GM19035 (cell line): ENCODE results near the gene NWD2.

Experiments
- ATAC-seq: cut with Tn5 transposase; IDR thresholded peaks from one replicate; pipeline ENCODE4 v1.9.1; 2021; ENCODE audit not compliant: unreplicated experiment

Gene NWD2

DNA sequence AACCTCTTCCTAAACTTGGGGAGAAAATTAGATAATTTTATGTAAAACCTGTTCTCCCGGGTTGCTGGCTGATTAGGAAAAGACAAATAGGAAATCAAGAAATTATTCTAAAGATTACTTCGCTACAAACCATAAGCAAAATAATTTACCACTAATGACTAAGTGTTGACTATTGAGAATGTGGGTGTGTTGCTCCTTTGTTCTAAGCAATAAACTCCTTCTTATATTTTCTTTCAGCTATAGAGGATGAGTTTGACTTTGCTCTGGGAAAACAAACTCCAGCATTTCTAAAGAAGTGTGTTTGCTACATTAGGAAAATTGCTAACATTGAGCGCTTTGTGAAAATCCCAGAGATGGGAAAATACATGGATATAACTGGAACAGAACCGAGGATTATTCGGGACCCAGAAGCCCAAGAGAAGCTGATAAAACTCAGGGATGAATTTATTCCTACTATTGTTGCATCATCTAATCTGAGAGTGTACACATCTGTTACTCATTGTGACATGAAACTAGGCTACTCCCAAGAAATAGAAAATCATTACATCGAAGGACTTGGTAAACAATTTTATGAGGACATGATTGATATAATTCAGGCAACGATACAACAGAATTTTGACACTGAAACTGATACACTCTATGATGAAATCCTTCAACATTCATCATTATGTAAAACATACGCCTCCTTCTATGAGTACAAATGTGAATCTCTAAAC lies 194.2 kb downstream of the NWD2 start:
- ATAC-seq = no peak

DNA sequence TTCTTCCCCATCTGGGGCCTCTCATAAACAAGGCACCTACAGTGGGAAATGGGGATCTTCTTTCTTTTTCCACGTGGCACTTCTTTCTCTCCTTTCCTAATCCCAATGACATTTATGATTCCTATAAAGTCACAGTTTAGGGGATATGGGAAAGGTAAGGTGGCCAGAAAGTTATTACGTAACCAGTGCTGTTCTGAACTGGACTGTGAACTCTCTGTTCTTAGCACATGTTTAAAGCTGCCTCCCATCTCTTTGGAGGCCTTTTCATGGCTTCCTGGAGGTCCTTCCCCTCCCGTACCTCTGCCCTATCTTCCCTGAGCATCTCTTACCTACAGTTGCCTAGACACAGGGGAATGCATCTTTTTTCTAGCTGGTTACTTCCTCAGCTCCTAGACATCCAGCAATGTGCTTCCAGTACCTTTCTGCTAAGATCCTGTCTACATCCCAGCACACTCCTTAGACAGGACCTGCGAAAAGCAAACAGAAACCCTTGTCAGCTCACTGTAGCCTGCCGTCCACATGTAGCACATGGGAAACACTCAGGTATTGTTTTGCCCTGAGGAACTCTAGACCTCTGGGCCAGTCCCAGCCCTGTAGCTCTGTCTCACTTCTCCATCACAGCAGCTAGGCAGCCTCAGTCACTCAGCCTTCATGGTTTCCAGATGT lies 195.4 kb downstream of the NWD2 start:
- ATAC-seq = no peak

DNA sequence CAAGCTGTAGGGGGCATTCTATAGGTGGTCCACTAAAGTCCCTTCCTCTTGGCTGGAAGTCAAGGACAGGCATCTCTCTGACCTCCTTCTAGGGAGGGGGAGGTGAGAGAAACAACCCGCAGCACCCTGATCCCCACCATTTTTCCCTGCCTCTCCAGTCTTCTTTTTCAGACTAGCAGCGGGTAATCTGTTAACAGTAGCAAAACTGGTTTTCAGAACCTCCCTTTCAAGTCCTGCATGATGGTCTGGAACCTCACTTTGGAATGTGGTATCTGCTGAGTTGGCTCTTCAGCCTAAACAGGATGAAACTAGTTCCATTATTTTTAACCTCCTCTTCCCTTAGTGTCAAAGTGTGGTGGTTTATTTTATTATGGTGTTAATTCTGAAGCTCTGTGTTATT lies 196.0 kb downstream of the NWD2 start:
- no peak for ATAC-seq

DNA sequence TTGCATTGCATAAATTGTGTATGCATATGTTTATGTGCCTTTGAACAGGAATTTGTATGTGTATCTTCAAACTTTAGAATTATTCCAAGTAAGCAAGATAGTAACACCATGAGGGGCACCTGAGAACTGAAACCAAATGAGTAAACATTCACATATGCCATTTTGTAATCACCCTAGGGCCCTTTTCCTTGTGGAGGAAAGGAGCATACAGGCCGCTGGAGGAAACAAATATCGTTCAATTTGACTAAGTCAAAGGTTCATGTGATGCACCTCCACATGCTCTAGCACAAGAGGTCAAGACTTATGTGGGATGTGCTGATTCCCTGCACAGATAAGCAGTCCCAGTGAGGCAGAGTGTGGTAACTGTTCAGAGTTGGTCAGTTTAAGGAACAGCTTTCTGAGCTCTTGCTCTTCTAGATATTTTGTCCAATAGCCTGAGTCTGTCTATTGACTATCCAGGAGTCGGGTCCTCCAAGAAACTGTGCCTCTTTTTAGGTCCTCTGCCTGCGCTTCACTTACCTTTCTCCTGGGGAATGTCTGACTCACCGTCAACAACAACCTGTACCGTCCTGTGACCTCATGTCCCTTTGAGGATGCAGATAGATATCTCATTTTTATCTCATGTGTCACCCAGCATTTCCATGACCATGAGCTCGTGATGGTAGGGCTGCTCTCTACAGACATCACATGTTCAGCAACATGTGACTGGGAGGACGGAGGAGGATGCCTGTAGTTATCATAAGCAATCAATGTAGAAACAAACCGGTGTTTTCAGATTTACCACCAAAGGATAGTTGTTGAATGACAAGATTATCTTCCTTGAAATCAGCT lies 196.9 kb downstream of the NWD2 start:
- ATAC-seq = no peak

DNA sequence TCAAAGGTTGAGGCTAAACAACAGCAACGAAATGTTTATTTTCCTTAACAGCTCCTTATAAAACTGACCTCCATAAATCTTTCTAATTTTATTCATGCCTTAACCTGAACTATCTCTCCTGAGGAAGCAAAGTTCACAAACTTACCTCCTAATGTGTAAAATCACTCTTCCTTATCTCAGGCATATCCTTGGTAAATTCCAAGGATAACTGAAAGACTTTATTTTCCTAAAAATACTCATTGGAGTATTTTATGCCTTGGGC lies 197.4 kb downstream of the NWD2 start:
- no peak for ATAC-seq

DNA sequence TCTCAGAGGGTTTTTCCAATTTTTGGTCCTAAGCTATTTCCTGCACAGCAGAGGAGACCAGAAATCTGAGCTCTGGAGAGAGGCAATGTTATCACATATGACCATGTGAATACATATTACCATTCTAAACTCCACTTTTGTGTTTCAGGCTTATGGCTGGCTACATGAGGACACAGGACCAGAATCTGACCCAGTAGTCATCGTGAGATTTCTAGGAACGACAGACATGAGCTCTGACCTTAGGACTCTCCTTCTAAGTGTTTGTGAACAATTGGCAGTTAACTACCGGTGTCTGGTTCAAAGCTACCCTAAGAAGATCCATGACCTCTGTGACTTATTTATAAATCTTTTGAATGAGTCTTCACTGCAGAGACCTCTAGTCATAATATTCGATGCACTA lies 198.6 kb downstream of the NWD2 start:
- ATAC-seq = no peak

DNA sequence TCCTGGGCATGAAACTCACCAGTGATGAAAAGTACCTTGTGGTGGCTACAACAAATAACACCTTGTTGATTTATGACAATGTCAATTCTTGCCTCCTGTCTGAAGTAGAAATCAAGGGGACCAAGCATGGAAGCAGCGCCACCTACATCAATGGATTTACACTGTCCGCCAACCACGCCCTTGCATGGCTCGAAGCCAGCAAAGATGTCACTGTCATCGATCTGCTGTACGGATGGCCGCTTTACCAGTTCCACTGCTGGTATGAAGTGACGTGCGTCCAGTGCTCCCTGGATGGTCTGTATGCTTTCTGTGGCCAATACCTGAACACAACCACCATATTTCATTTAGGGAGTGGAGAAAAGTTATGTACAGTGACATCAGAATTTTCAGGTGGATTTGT lies 200.5 kb downstream of the NWD2 start:
- ATAC-seq = no peak

DNA sequence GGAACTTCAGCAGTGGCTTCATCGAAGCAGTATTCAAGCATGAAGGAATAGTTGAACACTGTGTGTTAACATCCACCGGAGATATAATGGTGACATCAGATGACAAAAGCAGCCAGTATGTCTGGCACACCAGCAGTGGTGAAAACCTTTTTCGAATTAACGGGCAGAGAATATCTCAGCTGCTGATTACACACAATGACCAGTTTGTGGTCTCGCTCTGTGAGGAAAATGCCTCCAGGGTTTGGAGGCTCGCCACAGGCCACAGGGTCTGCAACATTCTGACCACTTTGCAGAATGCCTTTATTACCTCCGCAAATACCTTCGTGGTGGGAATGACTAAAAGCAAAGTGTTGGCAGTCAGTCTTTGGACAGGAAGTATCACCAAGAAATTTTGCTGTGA lies 201.5 kb downstream of the NWD2 start:
- ATAC-seq = no peak

DNA sequence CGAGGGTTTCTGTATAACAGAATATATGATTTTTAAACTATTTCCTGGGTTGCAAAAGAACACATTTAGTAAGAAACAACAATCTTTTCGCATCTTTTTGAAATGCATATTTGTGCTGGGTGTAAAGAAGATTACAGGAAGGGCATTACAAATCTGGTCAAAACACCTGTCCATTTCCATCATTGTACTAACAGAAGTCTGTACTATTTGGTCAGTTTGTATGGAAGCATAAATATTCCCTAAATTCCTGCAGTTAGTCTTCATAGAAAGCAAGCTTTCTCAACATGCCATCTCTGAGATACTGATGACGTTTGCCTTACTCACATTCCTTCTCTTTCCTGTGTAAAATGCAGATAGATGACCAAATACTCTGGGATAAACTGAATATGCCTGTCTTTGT lies 203.3 kb downstream of the NWD2 start:
- ATAC-seq = no peak

DNA sequence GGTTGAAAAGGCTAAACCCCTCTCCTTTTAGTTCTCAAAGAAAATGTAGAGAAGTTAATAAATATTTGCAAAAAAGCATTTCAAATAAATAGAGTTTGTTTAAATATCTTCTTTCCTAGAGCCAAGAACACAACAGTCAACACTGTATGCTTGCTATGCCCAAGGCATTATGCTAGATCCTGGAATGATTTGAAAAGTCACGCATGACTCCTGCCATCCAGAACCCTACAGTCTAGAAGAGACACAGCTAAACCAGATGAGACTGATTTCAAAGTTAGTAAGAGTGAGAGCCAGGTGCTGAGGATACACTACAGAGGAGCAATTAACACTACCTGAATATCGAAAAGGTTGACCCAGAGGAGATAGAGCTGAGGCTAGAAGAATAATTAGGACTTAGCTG lies 205.8 kb downstream of the NWD2 start:
- no peak for ATAC-seq

DNA sequence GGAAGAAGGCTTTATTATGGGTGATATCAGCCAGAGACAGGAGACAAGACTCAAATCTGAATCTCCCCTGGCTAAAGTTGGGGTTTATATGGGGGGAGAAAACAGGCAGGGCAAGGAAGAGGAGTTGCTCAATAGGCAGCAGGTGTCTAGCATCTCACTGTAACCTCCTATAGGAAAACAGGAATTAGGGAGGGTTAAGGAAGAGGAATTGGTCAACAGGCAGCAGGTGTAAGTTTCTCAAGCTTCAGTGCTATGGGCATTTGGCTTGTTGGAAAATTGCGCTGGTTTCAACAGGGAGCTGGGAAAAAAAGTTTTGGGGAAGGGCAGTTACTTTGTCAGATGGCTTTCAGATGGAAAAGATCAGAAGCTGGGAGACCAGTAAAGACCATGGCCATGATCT lies 206.4 kb downstream of the NWD2 start:
- no peak for ATAC-seq

DNA sequence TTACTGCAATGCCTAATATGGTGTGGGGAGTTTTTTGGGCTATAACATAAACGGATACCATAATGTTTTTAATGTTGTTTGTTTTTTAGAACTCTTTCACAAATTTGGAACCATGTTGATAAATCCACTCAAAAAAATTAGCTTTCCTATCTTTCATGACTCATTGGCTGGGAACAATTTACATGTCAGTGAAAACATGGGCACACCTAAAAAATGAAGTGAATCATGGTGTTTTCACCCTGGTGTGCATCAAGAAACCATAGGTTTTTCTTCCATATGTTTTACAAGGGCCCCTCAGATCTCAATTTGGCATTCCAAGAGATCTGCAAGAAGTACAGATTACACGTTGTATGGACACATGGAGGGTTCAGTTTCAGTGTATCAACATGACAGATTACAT lies 207.1 kb downstream of the NWD2 start:
- ATAC-seq = no peak

DNA sequence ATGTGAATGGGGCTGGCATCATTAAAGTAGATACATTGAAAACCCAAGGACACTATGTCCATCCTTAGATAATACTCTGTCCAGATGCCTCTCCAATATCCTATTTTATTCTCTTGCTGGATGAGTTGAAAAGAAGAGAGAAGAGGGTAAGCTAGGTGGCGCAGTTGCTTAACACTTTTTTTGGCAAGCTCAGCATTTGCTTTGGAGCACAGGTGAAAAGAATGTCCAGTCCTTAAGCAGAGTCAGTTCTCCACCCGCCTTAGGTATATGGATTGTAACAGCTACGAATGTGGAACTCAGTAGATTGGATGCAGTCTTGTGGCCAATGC lies 208.4 kb downstream of the NWD2 start:
- ATAC-seq = peak; percentile 61

DNA sequence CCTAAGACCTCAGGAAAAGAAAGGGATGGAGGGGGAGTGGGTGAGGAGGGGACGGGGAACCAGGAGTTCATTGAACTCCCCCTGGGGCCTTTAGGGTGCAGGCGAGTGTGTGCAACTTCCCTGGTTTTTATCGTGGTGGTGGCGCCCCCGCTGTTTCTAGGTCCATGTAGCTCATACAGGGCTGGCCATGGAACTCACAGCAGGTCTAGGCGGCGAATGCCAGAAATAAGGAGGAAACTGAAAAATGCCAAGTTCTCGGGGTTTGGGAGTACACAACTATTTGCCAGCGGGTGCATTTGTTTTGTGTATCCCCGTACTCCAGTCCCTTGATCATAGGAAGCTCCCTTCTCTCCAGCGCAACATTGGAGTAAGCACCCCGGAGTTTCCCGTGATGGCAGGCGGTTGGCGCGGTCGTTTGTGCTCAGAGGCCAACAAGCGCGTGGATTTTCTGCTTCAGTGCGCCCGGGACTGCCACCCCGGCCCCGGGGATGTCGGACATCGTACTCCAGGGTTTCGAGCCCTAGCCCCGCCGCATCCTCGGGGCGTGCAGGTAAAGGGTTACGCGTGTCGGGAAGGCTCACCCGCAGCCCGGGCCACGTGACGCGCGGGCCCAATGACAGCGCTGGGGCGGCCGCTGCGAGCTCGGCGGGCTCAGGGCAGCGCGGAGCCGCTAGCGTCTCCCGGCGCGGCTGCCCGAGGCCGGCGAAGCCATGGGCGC lies 208.9 kb downstream of the NWD2 start:
- ATAC-seq = peak; percentile 76

DNA sequence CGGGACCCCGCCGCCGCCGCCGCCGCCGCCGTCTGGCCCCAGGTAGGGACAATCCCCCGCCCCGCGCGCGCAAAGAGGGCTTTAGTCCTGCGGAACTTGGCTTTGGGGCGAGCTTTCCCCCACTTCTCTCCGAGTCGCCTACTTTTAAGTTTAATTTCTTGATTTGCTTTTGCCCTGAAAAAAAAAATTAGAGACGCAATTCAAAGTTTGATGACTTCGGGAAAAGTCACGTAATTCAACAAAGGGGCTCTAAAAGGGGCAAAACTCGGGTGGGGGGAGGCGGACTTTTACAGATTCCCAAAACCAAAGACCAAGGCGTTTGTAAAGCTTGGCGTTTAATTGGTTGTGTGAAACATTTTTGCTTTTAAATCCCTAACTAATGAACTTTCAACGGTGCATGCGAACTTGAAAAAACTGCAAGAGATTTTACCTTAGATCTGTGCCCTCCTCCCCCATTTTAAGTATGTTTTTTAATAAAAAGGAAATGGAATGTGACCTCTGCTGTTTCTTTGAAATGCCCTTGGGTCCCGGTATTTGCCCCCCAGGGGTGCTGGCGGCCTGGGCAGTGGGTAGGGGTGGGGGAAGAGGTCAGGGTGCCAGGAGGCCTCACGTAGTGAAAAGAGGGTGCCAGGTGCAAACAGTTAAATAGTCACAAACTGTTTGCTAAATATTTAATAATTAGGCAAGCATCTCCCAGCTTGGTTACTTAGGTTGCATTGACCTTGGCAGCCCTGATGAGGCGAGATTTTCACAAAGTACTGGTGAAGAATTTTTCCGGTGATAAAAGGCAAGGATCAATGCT lies 209.7 kb downstream of the NWD2 start:
- no peak for ATAC-seq

DNA sequence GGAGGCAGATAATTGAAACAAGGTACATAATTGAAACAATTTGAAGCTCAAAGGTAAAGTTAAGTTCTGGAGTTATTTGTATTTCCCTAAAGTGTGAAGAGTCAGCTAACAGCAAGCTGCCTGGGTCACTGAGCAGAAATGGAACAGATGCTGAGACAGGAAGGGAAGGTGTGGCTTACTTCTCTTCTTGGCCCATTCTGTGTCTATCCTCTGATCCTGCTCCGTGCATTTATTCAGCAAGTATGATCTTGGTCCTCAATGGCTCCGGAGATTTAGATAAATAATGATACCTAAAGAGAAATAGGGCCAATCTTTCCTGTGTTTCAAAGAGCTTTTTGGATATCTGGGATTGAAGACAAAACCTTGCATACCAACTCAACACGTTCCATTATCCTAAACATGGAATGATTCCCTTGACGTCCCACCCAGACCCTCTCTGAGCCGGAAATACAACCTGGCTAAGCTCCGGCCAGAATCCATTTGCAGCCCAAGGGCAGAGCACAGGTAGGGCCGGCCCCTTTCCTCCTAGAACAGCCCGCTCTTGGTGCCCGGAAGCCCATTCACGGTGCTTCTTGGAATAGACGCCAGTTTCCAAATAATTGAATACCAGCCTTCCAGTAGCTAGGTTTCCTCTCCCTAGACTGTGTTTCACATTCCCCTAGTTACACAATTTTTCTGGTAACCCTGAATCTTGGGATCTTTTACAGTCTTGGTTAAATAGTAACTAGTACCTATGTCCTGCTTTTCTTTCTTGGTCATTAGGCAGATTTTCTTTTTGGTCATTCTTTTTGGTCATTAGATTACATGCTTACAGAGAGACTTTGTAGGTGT lies 211.0 kb downstream of the NWD2 start:
- ATAC-seq = no peak

DNA sequence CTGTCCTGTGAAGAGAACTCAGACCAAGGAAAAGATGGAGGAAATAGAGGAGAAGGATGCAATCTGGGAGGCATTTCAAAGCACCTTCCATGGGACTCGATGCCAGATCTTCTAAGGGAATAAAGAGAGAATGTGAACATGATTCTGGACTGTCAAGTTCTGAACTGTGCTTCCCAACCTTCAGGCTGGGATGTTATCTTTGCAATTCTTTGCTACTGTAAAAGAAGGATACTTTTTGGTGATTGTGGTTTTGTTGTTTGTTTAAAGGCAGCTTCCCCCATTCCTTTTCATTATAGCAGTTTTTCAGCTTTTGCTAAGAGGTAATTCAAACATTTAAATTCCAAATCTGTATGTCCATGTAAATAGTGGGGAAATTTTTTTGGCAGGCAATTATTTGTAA lies 217.3 kb downstream of the NWD2 start:
- ATAC-seq = no peak

DNA sequence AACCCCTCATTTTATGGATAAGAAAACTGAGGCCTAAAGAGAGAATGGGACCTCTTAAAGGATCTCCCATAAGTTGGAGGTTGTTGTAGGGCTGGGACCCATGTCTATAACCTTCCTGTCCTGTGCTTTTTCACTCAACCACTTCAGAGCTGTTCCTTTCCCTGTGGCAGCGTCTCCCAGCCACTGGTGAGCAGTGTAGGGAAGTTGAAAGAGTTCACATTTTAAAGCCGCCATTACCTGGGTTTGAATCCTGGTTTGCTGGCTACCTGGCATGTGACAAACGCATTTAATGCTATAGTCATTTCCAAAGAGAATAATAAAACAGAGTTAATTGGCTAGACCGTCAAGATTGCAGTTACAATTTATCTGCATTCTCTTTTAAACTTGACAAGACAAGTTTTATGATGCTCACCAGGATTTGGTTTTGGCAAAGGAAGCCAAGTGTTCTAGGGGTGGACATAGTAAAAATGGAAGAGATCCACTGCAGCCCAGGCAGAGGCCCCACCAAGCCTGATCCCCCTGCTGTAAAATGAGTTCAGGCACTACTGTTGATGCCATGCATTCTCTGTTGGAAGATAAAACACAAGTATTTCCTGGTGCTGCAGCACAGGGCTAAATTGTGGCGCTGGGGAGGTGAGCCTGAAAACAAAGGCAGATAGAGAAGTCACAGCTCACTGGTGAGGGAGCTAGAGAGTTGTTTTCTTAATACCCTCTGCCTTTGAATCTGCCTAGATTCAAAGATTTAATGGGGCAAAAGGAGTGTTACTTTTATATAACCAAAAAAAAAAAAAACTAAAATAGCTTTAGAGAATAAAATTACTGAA lies 218.7 kb downstream of the NWD2 start:
- ATAC-seq = no peak

DNA sequence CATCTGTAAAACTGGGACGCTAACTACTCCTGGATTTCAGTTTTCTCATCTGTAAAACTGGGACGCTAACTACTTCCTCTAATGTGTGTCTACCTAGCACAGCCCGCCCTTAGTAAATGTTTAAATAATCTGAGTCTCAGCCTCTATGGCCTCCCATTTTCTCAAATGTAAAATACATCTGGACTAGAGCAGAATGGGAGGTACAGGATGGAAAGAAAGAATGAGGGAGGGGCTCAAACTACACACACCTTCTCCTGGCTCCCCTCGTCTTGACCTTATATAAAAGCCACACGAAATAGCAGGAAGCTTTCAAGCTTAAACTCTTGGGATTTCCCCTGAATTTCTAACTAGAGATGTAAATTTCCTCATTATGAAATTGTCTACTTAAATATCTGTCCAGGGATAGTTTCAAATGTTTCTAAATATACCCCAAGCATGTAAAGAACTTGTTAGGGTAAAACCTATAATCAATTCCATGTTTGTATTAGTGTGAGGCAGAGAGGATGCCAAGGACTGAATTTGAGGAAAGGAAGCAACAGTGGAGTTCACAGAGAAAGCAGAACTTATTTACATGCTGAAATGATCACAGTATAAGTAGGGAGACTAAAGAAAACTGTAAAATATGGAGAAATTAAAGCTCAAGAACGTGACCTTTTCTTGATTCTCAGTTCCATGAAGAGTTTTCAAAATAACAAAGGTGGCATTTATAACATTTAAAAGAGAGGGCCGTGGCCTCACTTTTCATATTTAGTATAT lies 220.0 kb downstream of the NWD2 start:
- no peak for ATAC-seq
